Measurements from ENCODE around the gene CLEC3B. TPM values are rescaled to one million over a fixed set of nuclear protein-coding genes. Genes with fewer than 3 reads are reported as not detected.
"Not testable (repeated sequence)": the region's sequence is repeated elsewhere in the genome, so short reads cannot be mapped to it uniquely, and the experiment has no call there.

Gene CLEC3B
- polyA plus RNA-seq, 4 donors, result 25.6 to 40.3 (median 29.5) TPM

GRCh38 chr3:45064512-45065372 lies 38.6 kb downstream of the CLEC3B start:
- DNase-seq (ENCODE audit: low read depth in 4 of 4, low spot score in 3 of 4), result no peak

GRCh38 chr3:45065373-45065720 lies 39.2 kb downstream of the CLEC3B start:
- DNase-seq (ENCODE audit: low read depth in 4 of 4, low spot score in 3 of 4), result no peak

- DNase-seq (ENCODE audit: low read depth in 4 of 4, low spot score in 3 of 4), result no peak
These were observed 40.2 kb downstream of the CLEC3B start for GRCh38 chr3:45066109-45066801.

- DNase-seq (ENCODE audit: low read depth in 4 of 4, low spot score in 3 of 4), result no peak
These were observed 41.4 kb downstream of the CLEC3B start for GRCh38 chr3:45067486-45067885.

- DNase-seq (ENCODE audit: low read depth in 4 of 4, low spot score in 3 of 4), result no peak
These were observed 41.8 kb downstream of the CLEC3B start for GRCh38 chr3:45067941-45068340.

DNA sequence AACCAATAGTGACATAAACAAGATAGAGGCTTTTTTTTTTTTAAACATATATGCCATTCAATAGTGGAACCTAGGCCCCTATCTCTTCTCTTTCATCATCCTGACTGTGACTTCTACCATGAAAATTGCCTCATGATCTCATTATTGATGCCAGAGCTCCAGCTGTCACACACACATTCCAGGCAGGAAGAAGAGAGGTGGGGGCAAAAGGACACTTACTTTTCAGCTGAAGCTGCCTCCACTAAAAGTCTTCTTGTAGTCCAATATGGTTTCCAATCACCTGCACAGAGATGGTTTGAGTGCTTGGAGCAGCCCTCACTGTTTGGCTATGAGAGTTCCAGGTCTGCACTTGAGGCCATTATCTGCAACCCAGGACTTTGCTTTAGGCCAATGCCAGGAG lies 45.0 kb downstream of the CLEC3B start:
- no peak for DNase-seq (ENCODE audit: low read depth in 4 of 4, low spot score in 3 of 4)

DNA sequence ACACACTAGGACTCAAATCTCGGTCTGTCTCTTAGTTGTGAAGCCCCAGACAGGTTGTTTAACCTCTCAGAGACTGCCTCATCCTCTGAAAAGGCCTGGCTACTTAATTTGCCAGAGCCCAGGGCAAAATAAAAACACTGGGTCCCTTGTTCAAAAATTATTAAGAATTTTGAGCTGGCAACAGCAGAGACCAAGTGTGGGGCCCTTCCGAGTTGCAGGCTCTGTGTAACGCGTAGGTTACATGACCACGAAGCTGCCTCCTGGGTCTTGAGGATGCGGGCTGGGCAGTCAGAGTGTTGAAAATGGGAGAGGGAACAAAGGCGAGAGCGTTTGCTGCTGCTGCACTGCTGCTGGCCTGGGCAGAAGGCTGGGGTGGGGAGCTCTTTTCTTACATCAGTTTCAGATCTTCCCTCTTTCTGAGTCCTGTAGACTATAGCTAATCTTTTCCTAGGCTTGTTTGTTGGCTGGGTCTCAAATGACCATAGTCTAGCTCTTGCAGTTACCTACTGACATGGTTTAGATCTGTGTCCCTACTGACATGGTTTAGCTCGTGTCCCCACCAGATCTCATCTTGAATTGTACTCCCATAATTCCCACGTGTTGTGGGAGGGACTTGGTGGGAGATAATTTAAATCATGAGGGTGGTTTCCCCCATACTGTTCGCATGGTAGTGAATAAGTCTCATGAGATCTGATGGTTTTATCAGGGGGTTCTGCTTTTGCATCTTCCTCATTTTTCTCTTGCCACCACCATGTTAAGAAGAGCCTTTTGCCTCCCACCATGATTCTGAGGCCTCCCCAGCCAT lies 49.9 kb downstream of the CLEC3B start:
- DNase-seq (ENCODE audit: low read depth in 4 of 4, low spot score in 3 of 4), result no peak

- not testable (repeated sequence) for DNase-seq (ENCODE audit: low read depth in 4 of 4, low spot score in 3 of 4)
These were observed 52.2 kb downstream of the CLEC3B start for GRCh38 chr3:45078256-45078655.

GRCh38 chr3:45078910-45079522 lies 52.9 kb downstream of the CLEC3B start:
- DNase-seq (ENCODE audit: low read depth in 4 of 4, low spot score in 3 of 4), result no peak

DNA sequence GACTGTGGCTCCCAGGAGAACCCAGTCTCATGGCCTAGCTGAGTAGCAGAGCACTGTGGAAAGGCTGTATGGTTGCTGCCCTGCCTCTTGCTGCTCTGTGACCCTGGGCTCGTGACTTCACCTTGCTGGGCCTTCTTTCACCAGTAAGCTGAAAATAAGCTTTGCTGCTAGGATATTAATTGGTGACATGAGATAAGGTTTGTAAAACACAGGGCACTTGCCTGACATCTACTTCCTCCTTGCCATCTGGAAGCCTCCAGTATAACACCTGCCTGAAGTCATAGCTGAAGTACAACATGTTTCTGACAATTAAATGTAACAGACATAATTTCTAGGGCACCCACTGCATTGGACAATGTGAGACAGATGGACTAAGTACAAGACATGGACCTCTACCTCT lies 53.6 kb downstream of the CLEC3B start:
- no peak for DNase-seq (ENCODE audit: low read depth in 4 of 4, low spot score in 3 of 4)

- no peak for DNase-seq (ENCODE audit: low read depth in 4 of 4, low spot score in 3 of 4)
These were observed 54.7 kb downstream of the CLEC3B start for GRCh38 chr3:45080824-45081223.

GRCh38 chr3:45081506-45082141 lies 55.5 kb downstream of the CLEC3B start:
- DNase-seq (ENCODE audit: low read depth in 4 of 4, low spot score in 3 of 4), result no peak

GRCh38 chr3:45082142-45082538 lies 56.0 kb downstream of the CLEC3B start:
- DNase-seq (ENCODE audit: low read depth in 4 of 4, low spot score in 3 of 4), result no peak

- no peak for DNase-seq (ENCODE audit: low read depth in 4 of 4, low spot score in 3 of 4)
These were observed 56.9 kb downstream of the CLEC3B start for GRCh38 chr3:45083023-45083422.

- no peak for DNase-seq (ENCODE audit: low read depth in 4 of 4, low spot score in 3 of 4)
These were observed 58.3 kb downstream of the CLEC3B start for GRCh38 chr3:45084361-45084760.

DNA sequence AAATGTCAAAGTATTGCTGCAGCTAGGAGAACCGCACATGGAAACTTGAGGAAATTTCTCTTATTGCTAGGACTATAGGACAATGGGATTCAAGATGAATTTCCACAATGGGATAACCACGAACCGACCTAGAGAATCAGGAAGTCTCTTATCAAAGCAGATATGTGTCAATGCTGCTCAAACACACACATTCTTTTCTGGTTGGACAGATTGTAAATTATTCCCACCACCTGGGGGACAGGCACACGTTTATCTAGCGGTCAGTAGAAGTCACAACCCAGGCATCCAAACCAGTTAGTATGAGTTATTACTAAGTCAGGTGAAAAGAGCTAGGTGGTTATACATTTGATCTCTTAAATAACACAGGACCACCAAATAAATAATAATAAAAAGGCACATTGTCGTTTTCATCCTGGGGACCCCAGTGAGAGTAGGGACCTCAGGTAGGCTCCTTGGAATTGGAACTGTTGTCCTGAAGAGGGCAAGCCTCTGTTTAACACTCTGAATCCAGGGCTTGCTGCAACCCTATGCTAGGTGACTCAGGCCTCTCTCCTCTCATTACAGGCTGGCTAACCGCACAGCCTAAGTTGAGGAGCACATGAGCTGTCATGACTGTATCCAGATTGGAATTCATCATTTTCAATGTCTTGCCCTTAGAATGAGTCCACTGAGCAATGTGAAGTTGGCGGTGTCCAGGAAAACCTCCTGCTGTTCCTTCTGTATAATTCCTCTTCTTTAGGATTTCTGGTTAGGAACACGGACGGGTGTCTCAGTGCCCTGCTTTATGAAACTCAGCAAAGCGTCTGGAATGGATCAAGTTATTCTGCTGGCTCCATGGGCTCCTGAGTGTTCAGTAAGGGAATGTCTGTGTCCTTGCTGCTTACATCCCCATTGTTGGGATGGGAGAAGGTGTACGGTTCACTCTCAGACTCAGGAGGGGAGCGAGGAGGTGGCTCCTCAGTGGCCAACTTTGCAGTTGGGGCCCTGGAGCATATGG lies 59.0 kb downstream of the CLEC3B start:
- DNase-seq (ENCODE audit: low read depth in 4 of 4, low spot score in 3 of 4), result no peak
